GM21447 (cell line): ENCODE measurements around the gene TBC1D16.

Experiments
- ATAC-seq: cut with Tn5 transposase; IDR thresholded peaks from one replicate; pipeline ENCODE4 v1.9.1; 2021; ENCODE audit not compliant: unreplicated experiment

The TBC1D16 gene

DNA sequence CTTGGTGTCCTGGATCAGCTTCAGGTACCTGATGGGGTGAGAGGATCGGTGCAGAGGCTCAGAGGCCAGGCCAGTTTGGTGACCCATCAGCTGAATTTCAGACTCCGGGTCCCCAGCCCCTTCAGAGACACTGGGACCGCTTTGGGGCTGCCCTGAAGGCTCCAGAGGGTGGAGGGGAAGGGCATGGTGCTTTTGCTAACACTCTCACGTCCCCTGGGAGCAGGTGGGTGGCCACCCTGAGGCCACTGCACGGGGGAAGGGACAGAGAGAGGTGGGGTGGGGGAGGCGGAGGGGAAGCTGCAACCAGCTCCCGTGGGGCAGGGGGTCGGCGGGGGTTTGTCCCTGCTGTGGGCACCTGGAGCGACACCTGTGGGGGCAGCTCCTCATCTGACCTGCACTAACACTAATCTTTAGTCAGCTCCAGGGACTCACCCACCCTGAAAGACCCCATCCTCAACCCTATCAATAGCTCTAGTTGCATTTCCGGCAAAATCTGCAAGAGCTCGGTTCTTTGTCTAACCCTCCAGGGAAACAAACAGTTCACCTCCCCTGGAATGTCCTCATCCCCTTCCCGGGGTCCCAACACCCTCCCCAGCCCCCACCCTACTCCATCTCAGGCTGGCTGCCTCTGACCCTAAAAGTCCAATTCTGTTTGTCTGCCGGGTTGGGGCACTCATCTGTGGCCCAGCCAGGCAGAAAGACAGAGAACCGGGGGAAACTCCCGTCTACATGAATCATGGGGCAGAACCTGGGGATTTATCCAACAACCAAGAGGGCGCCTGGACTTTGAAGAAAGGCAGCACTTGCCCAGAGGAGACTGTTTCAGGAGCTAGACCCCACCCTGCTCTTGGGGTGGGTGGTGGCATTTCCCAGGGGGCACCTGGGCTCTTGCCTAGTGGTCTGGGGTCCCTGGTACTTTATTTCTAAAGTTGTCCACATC lies 104.5 kb downstream of the TBC1D16 start:
- no peak for ATAC-seq

DNA sequence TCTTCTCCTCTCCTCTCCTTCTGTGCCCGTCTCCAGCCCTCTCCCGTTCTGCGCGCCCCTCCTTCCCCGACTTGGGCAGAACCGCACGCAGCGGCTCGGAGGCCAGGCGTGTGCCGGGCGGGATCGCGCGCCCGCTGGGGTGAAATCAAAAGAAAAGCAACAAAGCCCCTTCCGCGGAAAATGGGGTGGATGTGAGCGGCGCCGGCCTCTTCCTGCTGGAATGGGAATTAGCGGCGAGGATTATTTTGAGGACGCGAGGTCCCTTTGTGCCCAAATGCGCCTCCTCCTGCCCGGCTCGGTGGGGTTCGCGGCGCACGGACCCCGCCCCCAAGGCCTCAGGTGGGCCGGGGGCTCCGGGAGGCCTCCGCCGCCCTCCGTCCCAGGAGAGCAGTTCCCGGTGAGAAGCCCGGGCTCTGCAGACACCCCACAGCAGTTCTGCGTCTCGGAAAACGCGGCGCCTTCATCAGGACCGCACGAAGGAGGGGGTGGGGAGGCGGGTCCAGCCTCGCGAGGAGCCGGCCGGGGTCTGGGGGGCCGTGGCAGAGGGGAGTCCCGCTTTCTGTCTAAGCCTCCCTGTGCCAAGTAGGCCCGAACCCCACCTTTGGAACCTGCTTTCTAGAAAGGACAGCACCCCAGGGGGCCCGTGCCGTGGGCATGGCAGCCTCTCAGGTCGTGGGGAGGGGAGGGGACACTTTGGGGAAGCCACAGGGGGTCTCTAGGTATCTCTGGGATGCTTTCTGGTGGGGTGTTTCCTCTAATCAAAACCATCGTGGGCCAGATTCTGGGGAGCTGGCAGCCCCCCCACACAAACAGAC lies 105.4 kb downstream of the TBC1D16 start:
- no peak for ATAC-seq

- ATAC-seq = no peak
Measured at GRCh38 chr17:79929257-79930061, 106.2 kb downstream of the TBC1D16 start.

DNA sequence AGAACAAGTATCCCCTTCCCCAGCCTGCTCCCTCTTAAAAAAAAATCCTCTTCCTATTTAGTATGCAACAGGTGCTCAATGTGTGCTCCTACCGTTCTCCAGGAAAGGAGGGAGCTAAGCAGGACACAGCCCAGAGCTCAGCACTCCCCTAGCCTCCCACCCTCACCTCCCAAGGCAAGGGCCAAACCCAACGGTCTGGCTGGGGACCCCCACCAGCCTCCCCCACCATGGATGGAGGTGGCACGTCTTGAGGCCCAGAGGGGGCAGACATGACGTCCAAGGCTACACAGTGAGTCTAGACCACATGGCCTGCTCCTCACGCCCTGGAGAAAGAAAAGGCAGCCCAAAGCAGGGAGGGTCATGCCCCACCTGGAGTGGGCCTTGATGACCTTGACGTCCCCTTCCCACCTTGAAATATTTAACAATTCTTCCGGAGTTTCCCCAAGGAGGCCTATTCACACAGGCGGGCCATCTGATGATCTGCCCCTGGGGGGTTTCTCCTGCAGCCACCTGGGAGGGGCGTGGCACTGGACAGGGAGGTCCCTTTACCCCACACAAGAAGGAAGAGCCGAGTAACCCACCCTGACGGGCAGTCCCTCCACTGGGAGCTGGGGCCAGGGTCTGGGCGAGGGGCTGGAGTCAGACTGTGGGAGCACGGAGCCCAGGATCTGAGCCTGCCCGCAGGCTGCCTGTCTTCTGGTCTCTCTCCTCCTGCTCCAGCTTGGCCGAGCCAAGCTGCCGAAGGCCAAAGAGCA lies 107.0 kb downstream of the TBC1D16 start:
- no peak for ATAC-seq

DNA sequence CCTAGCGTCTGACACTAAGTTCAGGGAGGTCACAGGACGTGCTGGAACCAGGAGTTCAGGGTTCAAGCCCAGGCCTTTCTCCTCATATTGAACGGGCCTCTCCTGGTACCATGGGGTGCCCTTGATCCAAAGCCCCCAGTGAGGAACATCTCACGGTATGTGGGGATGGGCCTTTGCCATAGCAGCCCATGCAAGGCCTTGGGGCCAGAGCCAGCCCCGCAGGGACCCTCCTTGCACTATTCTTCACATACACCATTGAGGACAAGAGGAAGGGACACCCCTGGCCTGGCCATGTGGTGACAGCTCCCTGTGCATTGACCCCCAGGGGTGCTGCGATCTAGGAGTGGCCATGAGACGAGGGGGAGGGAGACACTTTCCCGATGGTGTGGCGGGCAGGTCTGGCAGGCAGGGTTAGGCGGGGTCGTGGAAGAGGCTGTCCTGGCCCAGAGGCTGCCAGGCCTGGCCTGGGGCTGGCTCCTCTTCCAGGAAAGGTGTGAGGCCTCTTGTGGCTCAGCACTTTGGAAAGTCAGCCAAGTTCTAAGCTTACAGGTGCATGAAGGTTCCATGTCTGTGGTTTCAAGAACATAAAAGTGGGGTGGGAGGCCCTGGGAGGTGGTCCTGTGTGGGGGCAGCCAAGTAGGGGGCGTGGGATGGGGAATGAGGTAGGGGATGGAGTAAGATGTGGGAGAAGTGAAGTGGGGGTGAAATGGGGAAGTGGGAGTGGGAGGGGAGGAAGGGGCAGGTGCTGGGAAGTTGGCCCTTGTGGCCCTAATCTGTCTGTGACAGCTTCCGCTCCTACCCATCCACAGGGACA lies 107.8 kb downstream of the TBC1D16 start:
- no peak for ATAC-seq

GRCh38 chr17:79927136-79927661 lies 108.5 kb downstream of the TBC1D16 start:
- ATAC-seq = no peak

GRCh38 chr17:79926605-79927135 lies 109.0 kb downstream of the TBC1D16 start:
- ATAC-seq = no peak

DNA sequence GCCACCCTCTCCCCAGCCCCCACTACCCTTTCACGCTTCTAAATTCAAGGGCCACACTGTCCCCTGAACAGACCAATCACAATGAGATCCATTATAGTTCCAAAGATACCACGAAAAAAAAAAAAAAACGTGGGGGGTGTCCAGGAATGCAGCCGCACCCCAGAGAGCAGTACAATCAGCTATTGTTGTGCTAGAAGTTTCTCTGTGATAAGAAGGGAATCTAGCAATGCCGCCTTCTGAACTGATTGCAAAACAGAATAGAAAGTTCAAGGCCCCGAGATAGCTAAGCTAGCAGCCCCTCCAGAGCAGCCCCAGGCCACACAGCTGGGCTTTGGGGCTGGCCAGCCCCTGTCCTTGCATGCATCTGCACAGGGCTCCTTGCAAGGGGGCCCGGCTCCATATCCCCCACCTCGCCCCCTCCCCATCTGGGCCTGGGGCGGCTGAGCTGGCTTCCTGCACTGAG lies 109.5 kb downstream of the TBC1D16 start:
- no peak for ATAC-seq

DNA sequence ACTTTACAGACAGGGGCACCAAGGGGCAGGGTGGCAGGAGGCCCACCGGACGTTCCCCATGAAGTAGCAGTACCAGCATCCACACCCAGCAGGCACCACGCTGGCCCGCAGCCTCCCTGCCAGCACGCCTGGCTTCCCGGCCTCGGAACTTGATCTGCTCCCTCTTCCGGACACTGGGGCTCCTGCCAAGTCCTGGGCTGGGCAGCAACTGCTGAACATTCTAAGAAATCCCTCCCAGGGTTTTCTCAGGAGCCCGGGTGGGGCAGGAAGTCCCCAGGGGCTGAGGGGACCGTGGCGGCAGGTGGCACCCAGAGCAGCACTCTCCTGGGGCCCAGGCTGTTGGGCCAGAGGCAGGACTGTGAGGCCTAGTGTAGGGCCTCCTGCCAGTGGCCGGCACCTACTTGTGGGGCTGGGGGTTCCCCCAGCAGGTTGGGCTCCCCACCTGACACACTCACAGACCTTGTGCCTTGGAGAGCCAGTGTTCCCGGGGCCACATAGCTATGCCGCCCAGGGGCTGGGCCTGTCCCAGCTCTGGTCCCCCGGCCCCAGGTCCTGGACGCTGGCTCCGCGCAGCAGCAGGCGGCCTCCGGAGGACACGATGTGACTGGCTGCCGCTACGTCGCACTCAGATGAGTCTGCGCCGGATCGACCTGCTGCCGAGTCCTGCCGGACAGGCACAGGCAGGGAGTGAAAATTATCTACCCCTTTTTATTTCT lies 110.3 kb downstream of the TBC1D16 start:
- no peak for ATAC-seq

GRCh38 chr17:79924639-79924976 lies 111.1 kb downstream of the TBC1D16 start:
- ATAC-seq = no peak

GRCh38 chr17:79923974-79924638 lies 111.6 kb downstream of the TBC1D16 start:
- no peak for ATAC-seq

- ATAC-seq = no peak
Measured at GRCh38 chr17:79922798-79923197, 112.9 kb downstream of the TBC1D16 start.

GRCh38 chr17:79922116-79922601 lies 113.5 kb downstream of the TBC1D16 start:
- ATAC-seq = no peak

DNA sequence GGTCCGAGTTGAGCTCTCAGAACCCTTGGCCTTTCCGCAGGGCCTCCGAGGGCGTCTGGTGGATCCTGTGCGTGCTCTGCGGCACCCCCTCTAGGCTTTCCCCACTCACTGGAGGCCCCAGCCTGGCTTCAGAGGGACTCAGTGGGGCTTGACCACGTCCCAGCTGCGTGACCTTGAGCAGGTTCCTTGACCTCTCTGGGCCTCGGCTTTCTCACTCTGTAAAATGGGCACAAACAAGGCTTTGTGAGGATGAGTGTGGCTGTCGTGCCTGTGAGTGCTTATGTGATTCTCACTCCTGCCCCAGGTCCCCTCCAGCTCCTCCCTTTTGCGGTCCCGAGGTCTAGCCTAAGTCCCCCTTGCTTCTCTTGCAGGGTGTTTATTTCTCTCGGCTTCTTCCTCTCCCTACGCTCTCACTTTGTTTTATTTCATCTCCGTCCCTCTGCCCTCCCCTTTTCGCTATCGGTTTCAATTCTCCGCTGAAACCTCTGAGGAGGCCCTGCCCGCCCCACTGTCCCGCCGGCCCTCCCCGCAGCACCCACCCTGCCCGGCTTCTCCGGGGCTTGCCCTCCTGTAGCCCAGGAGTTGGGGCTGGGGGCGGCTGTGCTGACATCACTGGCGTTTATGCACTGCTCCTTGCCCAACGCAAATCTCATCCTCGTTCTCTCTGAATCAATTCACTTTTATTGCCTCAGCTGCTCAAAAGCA lies 114.1 kb downstream of the TBC1D16 start:
- ATAC-seq = no peak

- no peak for ATAC-seq
Measured at GRCh38 chr17:79920751-79921410, 114.8 kb downstream of the TBC1D16 start.

DNA sequence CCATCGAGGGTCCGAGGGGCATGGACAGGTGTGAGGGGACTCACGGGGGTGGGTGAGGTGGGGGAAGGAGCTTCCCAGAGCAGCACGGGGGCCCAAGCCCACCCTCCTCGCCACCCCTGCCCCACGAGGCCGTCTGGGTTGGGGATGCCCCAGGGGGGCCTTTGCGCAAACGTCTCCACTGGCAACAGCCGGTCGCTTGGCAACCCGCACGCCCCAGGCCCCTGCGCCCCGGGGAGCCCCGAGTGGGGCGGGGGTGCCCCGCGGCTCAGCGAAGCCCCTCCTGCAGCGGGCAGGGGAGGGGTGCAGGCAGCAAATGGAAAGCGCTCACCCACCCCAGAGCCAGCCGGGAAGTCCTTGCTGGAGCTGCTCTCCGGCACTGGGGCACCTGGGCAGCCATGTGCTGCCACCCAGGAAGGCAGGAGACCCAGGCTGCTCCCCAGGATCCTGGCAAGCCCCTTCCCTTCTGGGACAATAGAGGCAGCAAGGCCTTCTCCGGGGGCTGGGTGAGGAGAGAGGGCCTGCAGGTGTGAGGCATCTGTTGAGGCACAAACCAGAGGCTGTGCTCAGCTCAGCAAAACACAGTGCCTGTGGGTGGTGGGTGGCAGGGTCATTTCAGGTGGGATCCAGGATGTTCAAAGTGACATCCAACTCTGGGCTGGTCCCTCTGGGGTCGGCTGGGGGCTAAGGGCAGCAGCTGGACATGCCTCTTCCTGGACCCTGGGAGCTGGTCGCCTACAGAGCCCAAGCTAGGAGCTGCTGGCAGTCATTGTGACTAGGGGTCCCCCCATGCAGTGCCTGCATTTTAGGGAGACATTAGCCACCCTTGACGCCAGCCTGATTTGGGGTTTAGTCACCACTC lies 115.6 kb downstream of the TBC1D16 start:
- no peak for ATAC-seq
